GM12892 (cell line): ENCODE measurements around the gene EXOC3L1.

ENCODE experiments used
- DNase-seq: peaks from one replicate; pipeline ENCODE4 v3.0.0; 2011; ENCODE audit not compliant: insufficient read length
- FAIRE-seq: peaks from 2 replicates; lab custom pipeline; 2011; peaks lifted over from hg19 to GRCh38; lab: Jason Lieb, UNC
- POLR2A ChIP-seq: IDR thresholded peaks from 2 replicates; pipeline ENCODE4 v1.6.1; 2011; ENCODE audit warnings: low read depth, low read length, control low read depth
- POLR2AphosphoS5 ChIP-seq: IDR thresholded peaks from 2 replicates; pipeline ENCODE4 v1.6.1; 2011; ENCODE audit warnings: low read depth, low read length, control low read depth
- TAF1 ChIP-seq: IDR thresholded peaks from 2 replicates; pipeline ENCODE4 v1.6.1; 2011; ENCODE audit warnings: low read depth, mild to moderate bottlenecking, control low read depth, low read length, borderline replicate concordance

The EXOC3L1 gene

GRCh38 chr16:67155295-67156142 lies 34.4 kb downstream of the EXOC3L1 start:
- TF ChIP-seq TAF1 (no peak), POLR2AphosphoS5 (no peak), POLR2A (no peak)
- FAIRE-seq: peak; percentile 87
- peak; percentile 95 for DNase-seq

- no peak for TF ChIP-seq TAF1
- TF ChIP-seq POLR2AphosphoS5: no peak
- TF ChIP-seq POLR2A: no peak
- DNase-seq: no peak
- FAIRE-seq: no peak
These were observed 35.2 kb downstream of the EXOC3L1 start for GRCh38 chr16:67154578-67155294.

GRCh38 chr16:67151431-67152097 lies 38.4 kb downstream of the EXOC3L1 start:
- TF ChIP-seq TAF1 (no peak), POLR2A (no peak), POLR2AphosphoS5 (no peak)
- FAIRE-seq (no peak), DNase-seq (no peak)

GRCh38 chr16:67150833-67151396 lies 39.0 kb downstream of the EXOC3L1 start, which contains the start of gene B3GNT9:
Gene B3GNT9 (minus strand): TSS chr16:67150998. CDS start chr16:67150485, 513 bp downstream.
- FAIRE-seq (no peak), DNase-seq (peak; percentile 79)
- TF ChIP-seq POLR2A (no peak; the same call in 1 of the 2 replicates), POLR2AphosphoS5 (no peak), TAF1 (no peak)

- TF ChIP-seq POLR2A: no peak
- TF ChIP-seq TAF1: no peak
- TF ChIP-seq POLR2AphosphoS5: no peak; the same call in 1 of the 2 replicates
- DNase-seq: peak; percentile 70
- FAIRE-seq: peak; percentile 92
These were observed 39.7 kb downstream of the EXOC3L1 start for GRCh38 chr16:67150047-67150832.

- DNase-seq (no peak), FAIRE-seq (no peak)
- no peak for TF ChIP-seq POLR2A
- TF ChIP-seq POLR2AphosphoS5: no peak
These were observed 40.5 kb downstream of the EXOC3L1 start for GRCh38 chr16:67149276-67150046.

GRCh38 chr16:67148656-67149275 lies 41.2 kb downstream of the EXOC3L1 start:
- FAIRE-seq: no peak
- no peak for TF ChIP-seq POLR2AphosphoS5
- no peak for TF ChIP-seq POLR2A
- no peak for TF ChIP-seq TAF1
- DNase-seq: no peak

- no peak for FAIRE-seq
- no peak for DNase-seq
- TF ChIP-seq POLR2AphosphoS5 (no peak), POLR2A (no peak), TAF1 (no peak)
These were observed 41.7 kb downstream of the EXOC3L1 start for GRCh38 chr16:67148221-67148620.

GRCh38 chr16:67147437-67148140 lies 42.3 kb downstream of the EXOC3L1 start:
- no peak for TF ChIP-seq TAF1
- no peak for TF ChIP-seq POLR2A
- no peak for TF ChIP-seq POLR2AphosphoS5
- FAIRE-seq (no peak), DNase-seq (no peak)
